ENCODE measurements around the gene PRSS33.

DNA sequence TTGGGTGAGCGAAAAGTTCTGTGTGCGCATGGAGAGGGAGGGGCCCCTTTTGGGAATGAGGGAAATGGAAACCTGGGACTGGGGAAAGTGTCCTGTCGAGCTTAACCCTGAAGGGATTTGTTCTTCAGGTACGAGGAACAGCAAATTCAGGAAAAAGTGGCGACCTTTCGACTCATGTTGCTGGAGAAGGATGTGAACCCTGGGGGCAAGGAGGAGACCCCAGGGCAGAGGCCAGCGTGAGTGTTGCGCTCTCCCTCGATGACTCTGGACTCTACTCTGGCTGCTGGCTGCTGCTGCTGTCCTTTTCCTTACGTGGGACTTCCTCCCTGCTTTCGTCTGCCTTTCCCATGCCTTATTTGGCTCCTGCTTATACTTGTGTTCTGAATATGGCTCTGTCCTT lies 30.0 kb downstream of the PRSS33 start:
- TF ChIP-seq, protein P1, sequence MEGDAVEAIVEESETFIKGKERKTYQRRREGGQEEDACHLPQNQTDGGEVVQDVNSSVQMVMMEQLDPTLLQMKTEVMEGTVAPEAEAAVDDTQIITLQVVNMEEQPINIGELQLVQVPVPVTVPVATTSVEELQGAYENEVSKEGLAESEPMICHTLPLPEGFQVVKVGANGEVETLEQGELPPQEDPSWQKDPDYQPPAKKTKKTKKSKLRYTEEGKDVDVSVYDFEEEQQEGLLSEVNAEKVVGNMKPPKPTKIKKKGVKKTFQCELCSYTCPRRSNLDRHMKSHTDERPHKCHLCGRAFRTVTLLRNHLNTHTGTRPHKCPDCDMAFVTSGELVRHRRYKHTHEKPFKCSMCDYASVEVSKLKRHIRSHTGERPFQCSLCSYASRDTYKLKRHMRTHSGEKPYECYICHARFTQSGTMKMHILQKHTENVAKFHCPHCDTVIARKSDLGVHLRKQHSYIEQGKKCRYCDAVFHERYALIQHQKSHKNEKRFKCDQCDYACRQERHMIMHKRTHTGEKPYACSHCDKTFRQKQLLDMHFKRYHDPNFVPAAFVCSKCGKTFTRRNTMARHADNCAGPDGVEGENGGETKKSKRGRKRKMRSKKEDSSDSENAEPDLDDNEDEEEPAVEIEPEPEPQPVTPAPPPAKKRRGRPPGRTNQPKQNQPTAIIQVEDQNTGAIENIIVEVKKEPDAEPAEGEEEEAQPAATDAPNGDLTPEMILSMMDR (IDR thresholded peaks at IDR 0.05; ENCODE audit: insufficient read depth, low read length, poor library complexity, severe bottlenecking) = no peak
- TF ChIP-seq EZH2phosphoT487 (conservative IDR thresholded peaks at IDR 0.05; ENCODE audit: low read length) = no peak

All from SU-DHL-6 (cell line).